ENCODE data around the gene PIK3AP1. TPM values are rescaled to one million over a fixed set of nuclear protein-coding genes. Genes with fewer than 3 reads are reported as not detected.

Gene PIK3AP1
- total RNA-seq, 2 donors from 2014 or later = 4.3 to 6.6 TPM

DNA sequence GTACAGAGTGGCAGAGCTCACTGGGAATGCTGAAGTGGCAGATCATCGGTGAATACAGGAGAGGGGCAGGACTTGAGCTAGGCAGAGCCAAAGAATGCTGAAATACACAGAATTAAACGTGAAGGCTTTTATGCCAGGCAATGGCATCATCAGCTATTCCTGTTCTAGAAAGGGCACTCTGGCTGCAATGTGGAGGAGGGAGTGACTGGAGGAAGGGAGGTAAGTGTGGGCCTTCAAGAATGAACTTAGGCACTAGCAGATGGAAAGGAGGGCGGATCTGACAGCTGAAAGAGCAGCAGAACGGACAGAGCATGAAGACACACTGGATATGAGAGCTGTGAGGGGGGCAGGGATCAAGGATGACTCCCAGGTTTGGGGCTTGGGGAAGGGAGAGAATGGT lies 121.5 kb downstream of the PIK3AP1 start:
- Mint-ChIP-seq H3K27ac (no peak overlapping the region), H3K4me3 (no peak overlapping the region), H3K9me3 (no peaks in the 10 kb centered on the region)

DNA sequence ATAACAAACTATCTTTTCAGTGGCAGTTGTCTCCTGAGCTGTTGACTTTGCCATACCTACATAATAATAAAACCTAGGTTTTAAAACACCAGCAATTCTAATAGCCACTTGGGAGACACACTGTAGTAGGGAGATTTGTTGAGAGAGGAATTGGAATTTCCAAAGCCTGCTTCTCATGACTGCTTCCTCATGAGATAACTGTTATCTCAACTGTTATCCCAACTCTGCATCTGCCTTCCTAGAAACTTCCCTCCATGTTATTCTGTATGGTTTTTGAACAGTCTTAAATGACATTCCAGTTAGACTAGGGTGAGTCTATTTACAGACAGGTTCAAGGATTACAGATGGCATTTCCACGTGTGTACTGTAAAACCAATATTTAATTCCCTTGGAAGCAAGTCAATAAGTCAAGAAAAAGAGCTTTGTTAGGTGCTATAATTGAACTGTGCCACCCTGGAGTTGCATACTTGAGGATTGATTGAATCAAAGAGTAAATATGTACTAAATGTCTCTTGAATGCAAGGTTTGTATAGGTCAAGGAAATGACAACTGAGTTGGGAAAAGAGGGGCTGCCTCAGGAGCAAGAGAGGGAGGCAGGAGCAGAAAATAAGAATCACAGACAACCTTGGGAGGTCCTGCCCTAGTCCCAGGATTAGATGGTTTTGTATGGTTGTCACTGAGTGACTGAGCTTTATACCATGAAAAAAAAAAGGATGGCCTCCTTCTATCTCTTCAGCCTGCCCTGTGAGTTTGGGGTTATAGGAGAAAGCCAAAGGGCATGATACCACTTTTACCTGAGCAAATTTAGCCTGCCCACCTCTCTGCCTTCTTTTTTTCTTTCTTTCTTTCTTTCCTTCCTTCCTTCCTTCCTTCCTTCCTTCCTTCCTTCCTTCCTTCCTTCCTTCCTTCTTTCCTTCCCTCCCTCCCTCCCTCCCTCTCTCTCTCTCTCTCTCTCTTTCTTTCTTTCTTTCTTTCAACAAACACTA lies 123.6 kb downstream of the PIK3AP1 start:
- Mint-ChIP-seq H3K4me1 (no peaks in the 10 kb centered on the region), H3K9me3 (no peaks in the 10 kb centered on the region), H3K27me3 (no peaks in the 10 kb centered on the region), H3K4me3 (no peak overlapping the region), H3K27ac (no peak overlapping the region), H3K36me3 (ENCODE audit: low read depth) (no peaks in the 10 kb centered on the region)
- no peak for ATAC-seq (replicated peaks)

More for the DNA sequence above, 121.5 kb downstream of the PIK3AP1 start:
- no peaks in the 10 kb centered on the region for H3K36me3 Mint-ChIP-seq (ENCODE audit: low read depth)
- no peaks in the 10 kb centered on the region for H3K4me1 Mint-ChIP-seq
- no peak for ATAC-seq (replicated peaks)
- H3K27me3 Mint-ChIP-seq = no peaks in the 10 kb centered on the region

- no peak overlapping the region for H3K4me3 Mint-ChIP-seq
- no peaks in the 10 kb centered on the region for H3K9me3 Mint-ChIP-seq
- ATAC-seq (replicated peaks) = no peak
- H3K36me3 Mint-ChIP-seq (ENCODE audit: low read depth) = no peaks in the 10 kb centered on the region
- no peaks in the 10 kb centered on the region for H3K4me1 Mint-ChIP-seq
- H3K27ac Mint-ChIP-seq = no peak overlapping the region
- no peaks in the 10 kb centered on the region for H3K27me3 Mint-ChIP-seq
These were observed 124.6 kb downstream of the PIK3AP1 start for GRCh38 chr10:96595741-96596140.

DNA sequence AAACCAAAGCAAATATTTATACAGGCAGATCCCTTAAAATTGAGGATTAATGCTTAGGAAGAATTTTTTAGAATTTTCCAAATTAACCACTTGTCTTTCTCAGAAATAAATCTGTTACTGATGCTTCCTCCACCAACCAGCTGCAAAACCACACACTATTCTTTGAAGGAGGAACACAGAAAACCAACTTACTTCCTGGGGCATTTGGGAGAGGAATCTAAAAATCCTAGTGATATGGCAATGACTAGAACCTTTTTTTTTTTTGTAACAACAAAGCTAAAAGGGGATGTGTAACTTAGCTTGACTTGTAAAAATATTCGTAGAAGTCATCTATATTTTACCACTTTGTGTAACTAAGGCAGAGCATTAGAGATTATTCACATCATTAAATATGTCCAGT lies 128.4 kb downstream of the PIK3AP1 start:
- Mint-ChIP-seq H3K36me3 (ENCODE audit: low read depth) (no peaks in the 10 kb centered on the region), H3K4me1 (peaks cover 5% of the 10 kb centered on the region), H3K27me3 (no peaks in the 10 kb centered on the region), H3K4me3 (no peak overlapping the region), H3K9me3 (no peaks in the 10 kb centered on the region), H3K27ac (no peak overlapping the region)
- ATAC-seq (replicated peaks) = no peak

DNA sequence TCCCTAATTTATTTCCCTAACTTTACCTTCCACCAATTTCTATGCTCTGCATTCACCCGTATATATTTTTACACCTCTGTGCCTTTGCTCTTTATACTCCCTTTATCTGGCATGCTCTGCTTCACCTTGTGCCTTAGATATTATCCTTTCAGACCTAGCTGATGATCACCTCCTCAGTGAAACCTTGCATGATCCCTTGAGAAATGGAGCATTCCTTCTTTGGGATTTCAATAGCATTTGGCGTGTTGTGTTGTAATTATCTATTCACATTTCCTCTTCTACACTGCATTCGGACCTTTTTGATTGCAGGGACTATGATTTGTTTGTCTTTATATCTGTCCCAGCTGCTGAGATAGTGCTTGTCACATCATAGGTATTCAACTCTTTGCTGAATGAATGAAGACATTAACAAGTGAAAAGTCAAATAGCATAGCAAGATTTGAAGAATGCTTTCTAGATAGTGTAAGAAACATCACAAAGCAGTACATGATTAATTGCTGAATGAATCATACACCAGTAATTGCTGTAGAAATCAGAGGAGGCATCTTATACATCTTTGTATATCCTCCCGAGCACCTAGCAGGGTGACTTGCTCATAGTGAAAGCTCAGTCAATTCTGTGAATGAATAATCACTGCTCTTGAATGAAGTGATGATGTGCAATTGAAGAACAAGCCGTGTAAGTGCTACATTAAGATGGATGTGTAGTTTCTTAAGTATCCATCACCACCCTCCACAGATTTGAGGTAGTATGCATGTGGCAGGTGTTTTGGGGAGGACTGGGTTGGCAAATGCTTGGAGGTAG lies 131.5 kb downstream of the PIK3AP1 start:
- peak; percentile 82 for ATAC-seq (replicated peaks)

GRCh38 chr10:96588060-96588554 lies 132.2 kb downstream of the PIK3AP1 start:
- H3K4me1 Mint-ChIP-seq = peaks cover 21% of the 10 kb centered on the region
- no peak for ATAC-seq (replicated peaks)
- peaks cover 25% of the 10 kb centered on the region for H3K36me3 Mint-ChIP-seq (ENCODE audit: low read depth)
- no peak overlapping the region for H3K4me3 Mint-ChIP-seq
- H3K27ac Mint-ChIP-seq = no peak overlapping the region
- H3K27me3 Mint-ChIP-seq = no peaks in the 10 kb centered on the region
- H3K9me3 Mint-ChIP-seq = no peaks in the 10 kb centered on the region

More for the DNA sequence above, 131.5 kb downstream of the PIK3AP1 start:
- Mint-ChIP-seq H3K27me3 (no peaks in the 10 kb centered on the region), H3K27ac (no peak overlapping the region), H3K9me3 (no peaks in the 10 kb centered on the region), H3K4me1 (peaks cover 16% of the 10 kb centered on the region), H3K4me3 (no peak overlapping the region), H3K36me3 (ENCODE audit: low read depth) (peaks cover 18% of the 10 kb centered on the region)

GRCh38 chr10:96587264-96588059 lies 132.9 kb downstream of the PIK3AP1 start:
- Mint-ChIP-seq H3K27ac (no peak overlapping the region), H3K4me3 (no peak overlapping the region), H3K27me3 (no peaks in the 10 kb centered on the region), H3K36me3 (ENCODE audit: low read depth) (peaks cover 30% of the 10 kb centered on the region), H3K9me3 (no peaks in the 10 kb centered on the region), H3K4me1 (peaks cover 23% of the 10 kb centered on the region)
- peak; percentile 18 for ATAC-seq (replicated peaks)

- Mint-ChIP-seq H3K36me3 (ENCODE audit: low read depth) (peaks cover 30% of the 10 kb centered on the region), H3K27ac (peak within 1 kb of the TSS; percentile 98), H3K9me3 (no peaks in the 10 kb centered on the region), H3K4me1 (peaks cover 23% of the 10 kb centered on the region), H3K4me3 (peak within 1 kb of the TSS; percentile 99), H3K27me3 (no peaks in the 10 kb centered on the region)
- peak; percentile 78 for ATAC-seq (replicated peaks)
These were observed 133.7 kb downstream of the PIK3AP1 start, which contains the start of gene TM9SF3 for GRCh38 chr10:96586419-96587263. Gene TM9SF3 (minus strand): TSS chr10:96587012. CDS start chr10:96586835, 177 bp downstream.

DNA sequence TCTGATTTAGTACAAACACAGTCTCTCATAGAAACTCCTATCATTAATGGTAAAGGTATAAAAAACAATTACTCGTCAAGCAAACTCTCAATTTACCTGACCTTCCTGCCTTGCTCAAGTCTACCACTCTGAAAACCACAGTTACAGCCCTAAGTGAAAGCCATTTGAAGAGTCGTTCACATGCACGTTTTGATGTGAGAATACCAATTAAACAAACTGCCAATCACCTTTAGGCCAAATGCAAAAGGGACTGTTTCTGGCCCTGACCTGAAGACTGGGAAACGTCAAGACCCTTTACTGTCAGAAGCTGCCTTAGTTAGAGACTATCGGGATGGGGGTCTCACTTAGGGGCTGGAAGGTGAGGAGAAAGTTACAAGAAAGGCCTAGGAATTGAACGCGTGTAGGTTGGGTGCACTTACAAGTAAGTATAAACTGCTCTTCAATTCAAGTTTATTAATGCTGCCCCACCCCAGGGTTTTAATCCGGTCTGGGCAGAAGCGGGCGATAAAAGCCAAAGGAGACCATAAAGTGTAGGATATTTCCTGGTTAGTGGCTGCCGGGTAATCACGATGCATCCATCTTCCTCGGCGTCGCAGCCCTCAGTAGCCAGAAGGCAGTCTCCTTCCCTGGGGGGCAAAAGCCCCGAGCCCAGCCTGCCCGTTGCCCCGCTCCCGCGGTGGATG lies 134.4 kb downstream of the PIK3AP1 start:
- Mint-ChIP-seq H3K4me3 (peak overlapping the region; percentile 99), H3K9me3 (no peaks in the 10 kb centered on the region), H3K27ac (peak overlapping the region; percentile 98), H3K36me3 (ENCODE audit: low read depth) (peaks cover 30% of the 10 kb centered on the region), H3K4me1 (peaks cover 23% of the 10 kb centered on the region), H3K27me3 (no peaks in the 10 kb centered on the region)
- ATAC-seq (replicated peaks) = no peak

DNA sequence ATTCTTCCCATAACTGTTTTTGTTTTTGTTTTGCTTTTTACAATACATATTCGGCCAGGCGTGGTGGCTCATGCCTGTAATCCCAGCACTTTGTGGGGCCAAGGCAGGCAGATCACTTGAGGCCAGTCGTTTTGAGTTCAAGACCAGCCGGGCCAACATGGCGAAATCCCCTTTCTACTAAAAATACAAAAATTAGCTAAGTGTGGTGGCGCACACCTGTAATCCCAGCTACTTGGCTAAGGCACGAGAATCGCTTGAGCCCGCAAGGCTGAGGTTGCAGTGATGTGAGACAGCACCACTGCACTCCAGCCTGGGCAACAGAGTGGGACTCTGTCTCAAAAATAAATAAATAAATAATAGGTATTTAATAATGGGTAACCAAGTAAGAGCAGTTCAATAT lies 135.8 kb downstream of the PIK3AP1 start:
- Mint-ChIP-seq H3K4me3 (peak overlapping the region; percentile 99), H3K27me3 (no peaks in the 10 kb centered on the region), H3K4me1 (peaks cover 28% of the 10 kb centered on the region), H3K9me3 (no peaks in the 10 kb centered on the region), H3K27ac (no peak overlapping the region), H3K36me3 (ENCODE audit: low read depth) (peaks cover 40% of the 10 kb centered on the region)
- no peak for ATAC-seq (replicated peaks)

DNA sequence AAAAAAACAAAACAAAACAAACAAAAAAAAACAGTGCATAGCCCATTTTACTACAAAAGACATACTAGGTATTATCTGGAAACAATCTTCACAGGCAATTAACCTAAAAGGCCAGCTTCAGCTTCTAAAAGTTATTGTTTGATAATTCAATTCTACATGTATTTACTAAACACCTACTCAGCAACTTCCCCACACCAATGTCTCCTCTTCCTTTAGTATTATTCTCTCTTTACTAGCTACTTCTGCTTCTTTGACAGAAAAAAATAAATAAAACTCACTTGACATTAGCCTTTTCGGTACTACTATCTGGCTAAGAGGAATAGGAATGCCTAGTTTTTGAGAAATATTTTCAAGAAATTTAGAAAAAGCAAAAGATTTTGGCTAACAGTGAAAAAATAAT lies 136.3 kb downstream of the PIK3AP1 start:
- Mint-ChIP-seq H3K27ac (no peak overlapping the region), H3K9me3 (no peaks in the 10 kb centered on the region), H3K27me3 (no peaks in the 10 kb centered on the region), H3K36me3 (ENCODE audit: low read depth) (peaks cover 40% of the 10 kb centered on the region), H3K4me1 (peaks cover 28% of the 10 kb centered on the region), H3K4me3 (peak overlapping the region; percentile 99)
- no peak for ATAC-seq (replicated peaks)

GRCh38 chr10:96579133-96579532 lies 141.2 kb downstream of the PIK3AP1 start:
- Mint-ChIP-seq H3K27me3 (no peaks in the 10 kb centered on the region), H3K27ac (no peak overlapping the region)

GRCh38 chr10:96578633-96579032 lies 141.7 kb downstream of the PIK3AP1 start:
- Mint-ChIP-seq H3K9me3 (no peaks in the 10 kb centered on the region), H3K4me3 (no peak overlapping the region), H3K27ac (no peak overlapping the region), H3K4me1 (peaks cover 36% of the 10 kb centered on the region), H3K36me3 (ENCODE audit: low read depth) (peaks cover 61% of the 10 kb centered on the region), H3K27me3 (no peaks in the 10 kb centered on the region)
- ATAC-seq (replicated peaks) = no peak

More at GRCh38 chr10:96579133-96579532, 141.2 kb downstream of the PIK3AP1 start:
- H3K9me3 Mint-ChIP-seq = no peaks in the 10 kb centered on the region
- H3K36me3 Mint-ChIP-seq (ENCODE audit: low read depth) = peaks cover 61% of the 10 kb centered on the region
- no peak for ATAC-seq (replicated peaks)
- H3K4me3 Mint-ChIP-seq = no peak overlapping the region
- peaks cover 35% of the 10 kb centered on the region for H3K4me1 Mint-ChIP-seq

All from activated T-helper 17 cell treated with anti-CD3 and anti-CD28 coated beads, Interleukin-2, amount 50 U/mL, for 72 hours (primary cell).